NCI-H345 (cell line): ENCODE data around the gene MAGOH.
"Not testable (repeated sequence)": the region's sequence is repeated elsewhere in the genome, so short reads cannot be mapped to it uniquely, and the experiment has no call there.

Experiments
- DNase-seq: peaks from one replicate; lab custom pipeline; 2025; lab: John Stamatoyannopoulos, UW

The MAGOH gene

DNA sequence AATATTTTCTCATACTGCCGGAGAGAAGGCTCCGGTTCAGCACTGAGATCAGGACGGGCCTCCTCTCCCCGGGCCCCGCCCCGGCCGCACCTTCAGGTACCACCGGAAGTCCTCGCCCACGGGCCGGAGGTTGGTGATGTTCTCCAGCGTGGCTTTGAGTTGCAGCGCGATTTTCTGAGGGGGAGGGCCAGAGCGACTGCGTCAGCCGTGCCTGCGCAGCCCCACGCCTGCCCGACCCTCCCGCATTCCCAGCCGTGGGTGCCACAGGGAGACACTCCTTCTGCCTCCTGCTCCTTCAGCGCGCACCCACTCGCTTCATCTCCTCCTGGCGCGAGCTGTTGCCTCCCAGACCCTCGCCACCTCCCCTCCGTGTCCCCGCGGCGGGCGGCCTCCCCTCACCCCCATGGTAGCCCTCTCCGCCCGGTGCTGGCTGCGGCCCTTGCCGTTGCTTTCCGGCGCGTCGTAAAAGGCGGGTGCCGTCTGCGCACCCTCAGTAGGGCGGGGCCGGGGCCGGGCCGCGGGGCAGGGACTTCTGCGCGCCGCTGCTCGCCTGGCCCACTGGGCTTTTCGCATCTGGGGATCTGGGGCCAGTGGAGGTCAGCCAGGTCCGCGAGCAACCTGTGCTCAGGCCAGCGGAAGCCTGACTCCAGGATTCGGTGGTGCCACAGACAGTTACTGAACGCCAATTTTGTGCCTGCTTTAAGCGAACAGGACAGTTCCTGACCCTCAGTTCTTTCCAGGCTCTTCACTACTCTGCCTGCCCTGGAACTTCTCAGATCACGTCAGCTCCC, 18.0 kb downstream of the MAGOH start, which contains the start of gene CZIB:
Gene CZIB, minus strand, starts transcription at position 464 of the 791 bp plus-strand sequence. Its CDS starts 59 bp downstream, at position 405.
- DNase-seq, result peak; percentile 95

DNA sequence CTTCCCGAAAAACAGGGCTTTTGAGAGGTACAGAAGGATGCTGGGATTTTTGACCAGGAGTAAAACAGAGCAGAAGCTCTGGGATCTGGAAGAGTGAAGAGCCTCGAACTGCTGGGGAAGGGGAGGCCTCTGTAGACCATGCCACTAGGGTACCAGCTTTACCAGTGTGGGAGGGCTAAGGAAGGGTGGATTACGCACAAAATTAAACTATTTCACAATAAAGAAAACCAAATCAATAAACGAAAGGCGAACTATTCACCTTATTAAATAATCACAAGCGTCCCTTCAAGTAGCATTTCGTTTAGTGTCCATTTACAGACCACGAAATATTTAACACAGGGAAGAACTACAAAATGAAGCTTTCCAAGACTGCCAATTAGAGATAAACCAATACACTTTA, 18.6 kb downstream of the MAGOH start:
- no peak for DNase-seq

DNA sequence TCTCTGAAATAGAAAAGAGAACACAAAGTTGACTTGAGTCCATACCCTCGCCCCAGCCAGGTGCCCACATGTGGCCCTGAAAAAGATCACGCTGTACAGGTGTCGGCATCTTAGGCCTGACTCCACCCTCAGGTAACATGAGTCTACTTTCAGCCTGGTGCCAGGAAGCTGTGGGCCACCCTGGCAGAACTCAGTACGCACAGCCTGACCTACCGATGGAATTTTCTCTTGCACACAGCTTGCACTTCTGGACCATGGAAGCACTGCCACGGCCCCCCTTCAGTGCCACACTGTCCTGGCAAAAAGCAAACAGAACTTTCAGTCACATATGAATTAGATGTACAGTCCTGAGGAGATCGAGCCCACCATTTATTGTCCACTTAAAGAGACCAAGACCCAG, 20.1 kb downstream of the MAGOH start:
- DNase-seq, result no peak

DNA sequence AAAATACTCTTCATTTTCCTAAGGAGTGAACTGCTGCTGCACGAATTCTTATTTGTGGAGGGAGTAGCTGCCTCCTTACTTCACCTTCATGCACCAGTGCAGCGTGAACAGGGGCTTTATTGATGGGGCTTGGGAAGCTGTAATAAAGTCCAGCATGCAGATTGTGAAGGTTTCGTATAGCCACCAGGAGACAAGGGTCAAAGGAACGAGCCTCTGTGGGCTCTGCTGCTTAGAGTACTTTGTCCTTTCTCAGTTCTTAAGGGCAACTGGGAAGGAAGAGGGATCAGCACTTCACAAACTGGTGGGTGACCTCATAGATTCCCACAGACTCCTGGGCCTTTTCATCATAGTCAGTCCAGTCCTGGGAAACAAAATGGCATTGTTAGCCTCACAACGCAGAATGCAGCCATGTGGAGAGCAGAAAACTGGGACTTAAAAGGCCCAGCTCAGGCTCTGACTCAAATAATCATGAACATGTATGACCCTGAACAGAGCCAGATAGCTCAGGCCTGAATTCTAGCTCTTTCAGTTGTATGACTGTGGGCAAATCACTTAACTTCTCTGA, 23.9 kb downstream of the MAGOH start:
- DNase-seq, result no peak

DNA sequence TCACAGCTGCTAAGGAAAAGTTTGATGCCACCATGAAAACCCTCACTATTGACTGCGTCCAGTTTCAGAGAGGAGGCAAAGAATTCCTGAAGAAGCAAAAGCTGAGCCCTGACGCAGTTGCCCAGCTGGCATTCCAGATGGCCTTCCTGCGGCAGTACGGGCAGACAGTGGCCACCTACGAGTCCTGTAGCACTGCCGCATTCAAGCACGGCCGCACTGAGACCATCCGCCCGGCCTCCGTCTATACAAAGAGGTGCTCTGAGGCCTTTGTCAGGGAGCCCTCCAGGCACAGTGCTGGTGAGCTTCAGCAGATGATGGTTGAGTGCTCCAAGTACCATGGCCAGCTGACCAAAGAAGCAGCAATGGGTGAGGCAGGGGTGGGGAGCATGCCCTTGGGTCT, 27.4 kb downstream of the MAGOH start:
- DNase-seq, result no peak

DNA sequence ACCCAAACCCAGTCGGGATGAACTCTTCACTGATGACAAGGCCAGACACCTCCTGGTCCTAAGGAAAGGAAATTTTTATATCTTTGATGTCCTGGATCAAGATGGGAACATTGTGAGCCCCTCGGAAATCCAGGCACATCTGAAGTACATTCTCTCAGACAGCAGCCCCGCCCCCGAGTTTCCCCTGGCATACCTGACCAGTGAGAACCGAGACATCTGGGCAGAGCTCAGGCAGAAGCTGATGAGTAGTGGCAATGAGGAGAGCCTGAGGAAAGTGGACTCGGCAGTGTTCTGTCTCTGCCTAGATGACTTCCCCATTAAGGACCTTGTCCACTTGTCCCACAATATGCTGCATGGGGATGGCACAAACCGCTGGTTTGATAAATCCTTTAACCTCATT, 28.0 kb downstream of the MAGOH start:
- no peak for DNase-seq

DNA sequence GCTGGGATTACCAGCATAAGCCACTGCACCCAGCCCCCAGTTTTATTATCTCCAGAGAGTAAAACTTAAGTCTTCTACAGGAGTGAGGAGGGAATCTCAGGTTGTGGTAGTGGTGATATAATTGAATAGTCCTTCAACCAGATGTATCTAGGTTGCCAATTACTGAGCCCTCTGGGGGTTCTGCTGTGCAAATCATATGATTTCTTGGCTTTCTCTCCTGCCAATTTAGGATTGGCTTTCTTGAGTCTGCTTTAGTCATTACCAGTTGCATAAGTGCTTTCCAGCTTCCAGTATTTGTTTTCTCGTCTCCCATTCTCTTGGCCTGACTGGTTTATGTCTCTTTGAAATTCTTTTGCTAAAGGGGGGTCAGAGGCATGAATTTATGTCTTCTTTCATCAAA, 30.6 kb downstream of the MAGOH start:
- no peak for DNase-seq

DNA sequence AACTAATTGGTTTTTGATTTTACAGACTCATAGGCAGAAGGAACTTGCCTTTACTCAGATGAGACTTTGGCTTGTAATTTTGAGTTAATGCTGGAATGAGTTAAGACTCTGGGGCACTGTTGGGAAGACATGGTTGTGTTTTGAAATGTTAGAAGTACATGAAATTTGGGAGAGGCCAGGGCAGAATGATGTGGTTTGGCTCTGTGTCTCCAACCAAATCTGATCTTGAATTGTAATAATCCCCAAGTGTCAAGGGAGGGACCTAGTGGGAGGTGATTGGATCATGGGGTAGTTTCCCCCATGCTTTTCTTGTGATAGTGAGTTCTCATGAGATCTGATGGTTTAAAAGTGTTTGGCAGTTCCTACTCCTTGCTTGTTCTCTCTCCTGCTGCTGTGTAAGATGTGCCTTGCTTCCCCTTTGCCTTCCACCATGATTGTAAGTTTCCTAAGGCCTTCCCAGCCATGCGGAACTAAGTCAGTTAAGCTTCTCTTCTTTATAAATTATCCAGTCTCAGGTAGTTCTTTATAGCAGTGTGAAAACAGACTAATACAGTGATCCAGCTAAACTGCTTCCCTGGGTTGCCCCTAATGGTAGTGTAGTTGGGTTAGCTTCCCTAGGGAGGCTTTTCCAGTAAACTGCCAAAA, 31.5 kb downstream of the MAGOH start:
- DNase-seq, result no peak

DNA sequence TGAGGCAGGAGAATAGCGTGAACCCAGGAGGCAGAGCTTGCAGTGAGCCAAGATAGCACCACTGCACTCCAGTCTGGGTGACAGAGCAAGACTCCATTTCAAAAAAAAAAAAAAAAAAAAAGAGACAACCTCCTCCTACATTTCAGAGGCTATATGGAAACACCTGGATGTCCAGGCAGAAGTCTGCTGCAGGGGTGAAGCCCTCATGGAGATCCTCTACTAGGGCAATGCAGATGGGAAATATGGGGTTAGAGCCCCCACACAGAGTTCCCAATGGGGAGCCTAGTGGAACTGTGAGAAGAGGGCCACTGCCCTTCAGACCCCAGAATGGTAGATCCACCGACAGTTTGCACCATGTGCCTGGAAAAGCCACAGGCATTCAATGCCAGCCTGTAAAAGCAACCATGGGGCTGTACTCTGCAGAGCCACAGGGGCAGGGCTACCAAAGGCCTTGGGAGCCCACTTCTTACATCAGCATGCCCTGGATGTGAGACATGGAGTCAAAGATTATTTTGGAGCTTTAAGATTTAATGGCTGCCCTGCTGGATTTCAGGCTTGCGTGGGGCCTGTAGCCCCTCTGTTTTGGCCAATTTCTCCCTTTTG, 32.1 kb downstream of the MAGOH start:
- not testable (repeated sequence) for DNase-seq

DNA sequence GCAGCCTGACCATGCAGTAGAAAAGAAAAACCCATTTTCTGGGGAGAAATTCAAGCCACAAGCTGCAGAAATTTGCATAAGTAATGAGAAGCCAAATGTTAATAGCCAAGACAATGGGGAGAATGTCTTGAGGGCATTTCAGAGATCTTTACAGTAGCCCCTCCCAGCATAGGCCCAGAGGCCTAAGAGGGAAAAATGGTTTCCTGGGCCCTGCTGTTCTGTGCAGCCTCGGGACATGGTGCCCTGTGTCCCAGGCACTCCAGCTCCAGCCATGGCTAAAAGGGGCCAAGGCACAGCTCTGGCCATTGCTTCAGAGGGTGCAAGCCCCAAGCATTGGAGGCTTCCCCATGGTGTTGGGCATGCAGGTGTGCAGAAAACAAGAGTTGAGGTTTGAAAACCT, 32.8 kb downstream of the MAGOH start:
- DNase-seq, result not testable (repeated sequence)

DNA sequence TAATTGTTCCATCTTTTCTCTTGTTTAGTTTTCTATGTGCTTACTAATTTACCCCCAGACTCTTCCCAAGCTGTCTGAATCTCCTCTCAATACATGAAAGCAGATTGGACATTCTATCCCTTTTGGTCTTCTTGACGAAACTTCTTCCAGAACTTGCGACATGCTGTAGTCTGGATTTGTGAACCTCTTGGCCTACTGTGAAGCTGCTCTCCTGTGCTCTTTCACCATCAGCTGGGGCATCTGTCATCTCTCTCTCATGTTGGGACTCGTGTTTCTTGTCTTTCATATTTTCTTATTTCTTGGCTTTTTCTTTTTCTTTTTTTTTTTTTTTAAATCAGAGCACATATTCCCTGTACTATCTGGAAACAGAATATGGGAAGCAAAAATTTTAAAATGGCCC, 34.9 kb downstream of the MAGOH start:
- no peak for DNase-seq

DNA sequence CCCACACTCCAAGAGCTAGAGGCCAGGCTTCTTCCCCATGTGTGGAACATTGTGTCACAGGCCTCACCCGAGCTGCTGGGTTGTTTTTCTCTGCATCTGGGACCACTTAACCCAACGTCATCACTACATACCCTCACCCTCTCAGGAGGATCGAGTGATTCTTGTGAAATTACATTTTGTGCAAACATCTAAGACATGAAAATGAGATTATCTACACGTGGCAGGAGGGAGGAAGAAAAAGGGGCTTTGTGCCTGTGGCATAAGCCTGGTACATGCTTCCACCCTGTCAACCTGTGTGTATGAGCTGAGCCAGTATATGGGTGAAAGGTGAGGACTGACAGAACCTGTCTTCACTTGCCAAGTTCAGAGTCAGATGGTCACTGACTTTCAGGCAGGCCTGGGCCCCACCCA, 40.1 kb downstream of the MAGOH start:
- DNase-seq, result no peak

DNA sequence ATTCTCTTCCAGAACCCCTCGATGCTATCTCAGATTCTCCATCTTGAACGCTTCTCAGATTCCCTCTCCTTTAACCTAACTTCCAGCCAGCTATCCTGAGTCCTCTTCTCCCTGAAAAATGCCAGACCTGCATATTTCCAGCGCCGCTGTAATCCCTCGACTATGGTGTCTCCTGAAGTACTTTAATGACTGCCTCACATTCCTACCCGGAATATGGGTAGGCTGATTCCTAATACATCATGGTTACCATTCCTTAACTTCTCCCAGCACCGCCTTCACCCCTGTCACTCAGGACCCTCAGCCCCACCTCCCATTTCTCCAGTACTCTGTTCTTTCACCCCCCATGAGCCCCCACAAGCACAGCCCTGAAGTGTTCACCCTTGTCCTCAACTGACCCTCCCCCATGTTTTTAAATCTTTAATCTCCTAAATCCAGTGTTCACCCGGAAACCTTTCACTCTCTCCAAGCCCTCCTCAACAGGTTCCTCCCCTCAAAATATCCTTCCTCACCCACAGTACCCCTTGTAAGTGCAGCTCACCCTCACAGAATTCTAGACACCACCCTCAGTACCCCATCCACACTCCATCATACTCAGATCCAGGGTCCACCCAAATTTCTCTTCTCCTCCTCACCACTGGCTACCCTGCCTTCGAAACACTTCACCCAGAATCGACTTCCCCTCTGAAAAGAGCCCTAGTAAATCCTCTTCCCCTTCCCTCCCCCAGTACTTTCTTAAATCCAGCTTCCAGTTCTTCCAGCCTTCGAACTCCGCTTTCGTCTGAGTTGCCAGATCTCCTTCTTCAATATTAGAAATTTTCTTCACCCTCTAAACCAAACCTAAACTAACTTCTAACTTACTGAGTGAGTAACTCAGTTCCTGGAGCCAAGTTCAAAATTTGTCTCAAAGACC, 40.8 kb downstream of the MAGOH start:
- no peak for DNase-seq

DNA sequence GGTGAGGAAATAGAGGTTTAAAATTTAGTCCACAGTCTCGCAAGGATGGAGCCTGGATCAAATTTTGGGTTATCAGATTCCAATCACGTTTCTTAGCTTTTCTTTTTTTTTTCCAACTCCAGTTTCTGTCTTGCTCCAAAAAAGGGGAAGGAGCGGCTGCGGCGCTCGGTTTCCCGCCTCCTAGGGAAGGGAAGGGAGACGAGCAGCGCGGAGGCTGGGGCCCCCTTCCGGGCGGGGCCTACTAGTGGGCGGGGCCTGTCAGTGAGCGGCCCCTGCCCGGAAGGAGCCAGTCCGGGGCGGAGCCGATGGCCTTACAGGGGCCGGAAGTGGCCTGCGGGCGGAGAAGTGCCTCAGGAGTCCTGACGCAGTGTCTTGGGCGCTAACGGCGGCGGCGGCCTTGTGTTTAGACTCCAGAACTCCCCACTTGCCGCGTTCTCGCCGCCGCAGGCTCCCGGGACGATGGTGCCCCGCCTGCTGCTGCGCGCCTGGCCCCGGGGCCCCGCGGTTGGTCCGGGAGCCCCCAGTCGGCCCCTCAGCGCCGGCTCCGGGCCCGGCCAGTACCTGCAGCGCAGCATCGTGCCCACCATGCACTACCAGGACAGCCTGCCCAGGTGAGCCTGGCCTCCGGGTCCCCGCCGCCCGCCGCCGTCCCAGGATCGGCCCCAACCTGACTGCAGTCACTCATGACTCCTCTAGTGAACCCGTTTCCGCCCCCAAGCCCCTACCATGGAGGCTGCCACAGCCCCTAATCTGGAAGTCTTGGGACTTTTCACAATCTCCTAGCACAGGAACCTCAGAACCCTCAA, 41.6 kb downstream of the MAGOH start, which contains the start of gene CPT2:
Gene CPT2, plus strand, starts transcription at position 340 of the 806 bp plus-strand sequence. Its CDS starts 120 bp downstream, at position 460.
- DNase-seq, result peak; percentile 93

DNA sequence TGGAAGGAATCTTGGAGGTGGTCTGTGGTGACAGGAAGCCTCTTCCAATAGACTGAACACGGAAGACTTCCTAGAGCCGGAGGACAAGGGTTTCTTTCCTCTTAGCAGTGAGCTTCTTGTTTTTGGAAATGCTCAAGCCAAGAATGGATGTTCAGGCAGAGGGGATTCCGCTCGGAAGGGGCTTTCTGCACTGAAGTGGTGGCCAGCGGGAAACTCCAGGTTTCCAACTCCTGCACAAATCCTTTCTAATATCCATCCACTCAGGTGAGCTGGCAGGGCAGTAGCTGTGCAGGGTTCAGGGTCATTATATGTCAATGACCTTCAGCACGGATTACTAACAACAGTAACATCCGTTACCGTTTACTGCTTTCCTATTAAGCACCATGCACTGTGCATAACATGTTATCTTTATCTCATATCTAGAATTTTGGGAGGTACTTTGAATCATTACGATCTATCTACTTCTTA, 42.3 kb downstream of the MAGOH start:
- DNase-seq, result no peak

DNA sequence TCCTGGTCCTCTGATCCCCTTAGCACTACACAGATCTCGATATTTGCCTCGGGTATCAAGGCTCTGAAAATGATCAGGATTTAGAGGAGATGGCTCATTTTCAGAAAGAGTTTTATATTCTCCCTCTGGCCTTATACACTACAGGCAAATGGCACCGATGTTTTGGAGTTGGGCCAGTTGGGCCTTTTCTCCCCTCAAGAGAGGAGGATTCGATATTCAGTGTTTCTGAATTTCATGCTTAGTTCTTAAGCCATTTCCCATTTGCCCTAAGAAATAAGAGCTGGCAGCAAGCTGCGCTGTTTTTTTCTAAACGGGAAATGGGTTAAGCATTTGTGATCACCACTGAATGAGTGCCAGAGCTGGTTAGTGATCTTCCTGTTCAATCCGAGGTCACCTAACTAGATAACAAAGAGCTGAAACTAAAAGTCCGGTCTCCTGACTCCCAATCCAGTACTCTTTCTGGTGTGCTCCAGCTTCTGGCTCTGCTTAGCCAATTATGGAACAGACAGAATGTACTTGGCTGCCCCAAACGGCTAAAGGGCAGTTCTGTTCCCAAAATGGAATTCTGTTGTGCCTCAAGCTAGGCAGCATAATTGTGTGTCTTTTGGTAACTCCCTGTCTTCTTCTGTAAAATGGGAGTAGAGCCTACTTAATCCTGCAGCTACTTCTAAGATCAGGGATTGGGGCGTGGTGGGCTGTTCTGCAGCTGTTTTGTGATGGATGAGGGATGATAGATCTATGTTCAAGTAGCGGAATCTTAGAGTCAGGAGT, 42.9 kb downstream of the MAGOH start:
- DNase-seq, result no peak

DNA sequence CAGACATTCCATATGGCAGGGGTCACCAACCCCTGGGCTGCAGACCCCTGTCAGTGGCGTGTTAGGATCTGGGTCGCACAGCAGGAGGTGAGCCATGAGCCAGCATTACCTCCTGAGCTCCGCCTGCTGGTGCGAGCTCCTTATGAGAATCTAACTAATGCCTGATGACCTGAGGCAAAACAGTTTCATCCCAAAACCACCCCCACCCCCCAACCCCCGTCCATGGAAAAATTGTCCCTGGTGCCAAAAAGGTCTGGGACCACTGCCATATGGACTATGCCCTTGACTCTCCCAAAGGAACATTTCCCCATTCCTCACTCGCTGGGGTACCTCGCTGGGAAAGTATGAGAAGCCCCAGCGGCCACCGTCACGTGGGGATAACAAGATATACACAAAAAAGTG, 48.1 kb downstream of the MAGOH start:
- no peak for DNase-seq

DNA sequence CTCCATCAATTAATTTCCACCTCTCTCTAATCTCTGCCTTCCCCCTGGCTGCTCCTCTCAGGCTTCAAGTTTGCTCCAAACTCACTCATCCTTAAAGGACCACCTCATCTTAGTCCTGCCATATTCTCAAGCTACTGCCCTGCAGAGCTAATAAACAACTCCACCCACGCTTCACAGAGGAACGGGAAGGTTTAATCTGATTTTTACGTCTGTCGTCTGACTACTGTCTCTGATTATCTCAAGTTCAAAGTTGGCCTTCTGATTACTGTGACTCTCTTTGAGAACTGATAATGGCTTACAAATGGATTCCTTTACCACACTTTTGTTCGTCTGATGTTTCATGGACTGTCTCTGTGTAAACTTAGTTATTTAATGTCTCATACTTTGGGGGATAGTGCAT, 49.3 kb downstream of the MAGOH start:
- DNase-seq, result no peak

DNA sequence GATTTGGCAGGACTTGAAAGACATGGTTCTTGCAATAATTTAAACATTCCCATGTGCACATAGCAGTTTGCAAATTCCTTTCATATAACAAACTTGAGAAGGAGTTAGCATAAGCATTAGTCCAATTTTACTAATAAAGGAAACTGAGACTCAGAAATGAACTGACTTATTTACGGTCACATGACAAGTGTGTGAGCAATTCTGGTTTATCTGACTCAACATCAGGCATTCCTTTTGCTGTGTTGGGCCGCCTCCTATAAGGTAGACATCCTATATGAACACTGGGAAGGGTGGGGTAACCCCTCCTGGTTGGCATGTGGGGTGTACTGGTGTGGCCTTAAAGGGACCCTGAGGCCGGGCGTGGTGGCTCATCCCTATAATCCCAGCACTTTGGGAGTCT, 50.2 kb downstream of the MAGOH start:
- DNase-seq, result no peak

DNA sequence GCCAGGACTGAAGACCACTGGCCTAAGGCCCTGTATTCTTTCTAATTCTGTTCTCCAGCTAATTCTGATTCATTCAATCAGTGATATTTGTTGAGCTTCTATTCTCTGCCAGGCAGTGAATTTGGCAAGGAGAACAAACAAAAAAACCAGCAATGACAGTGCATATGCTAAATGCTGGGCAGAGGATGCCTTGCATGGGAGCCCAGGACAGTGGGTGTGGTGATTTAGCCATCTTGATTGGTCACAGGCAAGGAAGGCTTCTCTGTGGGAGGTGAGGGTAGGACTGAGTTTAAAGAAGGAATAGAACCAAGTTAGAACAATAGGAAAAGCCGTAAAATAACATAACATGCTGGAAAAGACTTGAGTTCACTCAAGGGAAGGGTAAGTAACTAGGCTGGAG, 50.9 kb downstream of the MAGOH start:
- no peak for DNase-seq
